ENCODE results near the gene MYH9.
A peak's percentile ranks its signal among the peaks of the same experiment; 100 is the strongest.
"Not testable (repeated sequence)": the region's sequence is repeated elsewhere in the genome, so short reads cannot be mapped to it uniquely, and the experiment has no call there.

The MYH9 gene

GRCh38 chr22:36306227-36306626, 81.5 kb downstream of the MYH9 start:
- no peak for DNase-seq

- DNase-seq: no peak
Measured at GRCh38 chr22:36305813-36306212, 82.0 kb downstream of the MYH9 start.

GRCh38 chr22:36304429-36304828, 83.3 kb downstream of the MYH9 start:
- no peak for DNase-seq

GRCh38 chr22:36303874-36304273, 83.9 kb downstream of the MYH9 start:
- DNase-seq: no peak

- DNase-seq: no peak
Measured at GRCh38 chr22:36303115-36303467, 84.7 kb downstream of the MYH9 start.

- DNase-seq: no peak
Measured at GRCh38 chr22:36302439-36303114, 85.2 kb downstream of the MYH9 start.

- no peak for DNase-seq
Measured at GRCh38 chr22:36301851-36302250, 85.9 kb downstream of the MYH9 start.

GRCh38 chr22:36301384-36301828, 86.4 kb downstream of the MYH9 start:
- peak; percentile 49 for DNase-seq

GRCh38 chr22:36300396-36301212, 87.2 kb downstream of the MYH9 start:
- no peak for DNase-seq

GRCh38 chr22:36299911-36300310, 87.9 kb downstream of the MYH9 start:
- no peak for DNase-seq

- DNase-seq: no peak
Measured at GRCh38 chr22:36299295-36299694, 88.5 kb downstream of the MYH9 start.

GRCh38 chr22:36298601-36299000, 89.2 kb downstream of the MYH9 start:
- no peak for DNase-seq

GRCh38 chr22:36298118-36298517, 89.6 kb downstream of the MYH9 start:
- DNase-seq: no peak

GRCh38 chr22:36297568-36297967, 90.2 kb downstream of the MYH9 start:
- DNase-seq: no peak

- DNase-seq: no peak
Measured at GRCh38 chr22:36296690-36297089, 91.1 kb downstream of the MYH9 start.

- no peak for DNase-seq
Measured at GRCh38 chr22:36295247-36295646, 92.5 kb downstream of the MYH9 start.

- no peak for DNase-seq
Measured at GRCh38 chr22:36294801-36295200, 93.0 kb downstream of the MYH9 start.

- no peak for DNase-seq
Measured at GRCh38 chr22:36294293-36294620, 93.5 kb downstream of the MYH9 start.

GRCh38 chr22:36293606-36294292, 94.0 kb downstream of the MYH9 start:
- no peak for DNase-seq

GRCh38 chr22:36292823-36293530, 94.8 kb downstream of the MYH9 start:
- no peak for DNase-seq

- DNase-seq: no peak
Measured at GRCh38 chr22:36291831-36292740, 95.7 kb downstream of the MYH9 start.

GRCh38 chr22:36290391-36291075, 97.2 kb downstream of the MYH9 start:
- not testable (repeated sequence) for DNase-seq
